ENCODE results near the gene SEM1.

DNA sequence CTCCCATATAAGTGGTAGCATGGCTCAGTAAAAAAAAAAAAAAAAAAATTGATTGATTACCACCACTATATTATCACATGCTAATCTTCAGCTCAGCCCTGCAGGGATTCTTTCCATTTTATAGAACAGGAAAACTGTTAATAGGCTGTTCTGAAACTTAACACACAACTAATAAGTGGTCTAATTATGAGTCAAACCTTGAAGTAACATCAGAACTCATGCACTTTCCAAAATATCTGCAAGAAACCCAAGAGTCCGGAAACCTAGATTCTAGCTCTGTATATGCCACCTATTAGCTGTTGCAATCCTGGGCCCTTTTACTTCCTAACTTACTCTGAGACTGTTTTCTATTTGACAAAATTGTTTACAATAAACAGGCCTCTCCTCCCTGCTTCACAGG, 23.9 kb downstream of the SEM1 start:
- TF ChIP-seq, protein P1, sequence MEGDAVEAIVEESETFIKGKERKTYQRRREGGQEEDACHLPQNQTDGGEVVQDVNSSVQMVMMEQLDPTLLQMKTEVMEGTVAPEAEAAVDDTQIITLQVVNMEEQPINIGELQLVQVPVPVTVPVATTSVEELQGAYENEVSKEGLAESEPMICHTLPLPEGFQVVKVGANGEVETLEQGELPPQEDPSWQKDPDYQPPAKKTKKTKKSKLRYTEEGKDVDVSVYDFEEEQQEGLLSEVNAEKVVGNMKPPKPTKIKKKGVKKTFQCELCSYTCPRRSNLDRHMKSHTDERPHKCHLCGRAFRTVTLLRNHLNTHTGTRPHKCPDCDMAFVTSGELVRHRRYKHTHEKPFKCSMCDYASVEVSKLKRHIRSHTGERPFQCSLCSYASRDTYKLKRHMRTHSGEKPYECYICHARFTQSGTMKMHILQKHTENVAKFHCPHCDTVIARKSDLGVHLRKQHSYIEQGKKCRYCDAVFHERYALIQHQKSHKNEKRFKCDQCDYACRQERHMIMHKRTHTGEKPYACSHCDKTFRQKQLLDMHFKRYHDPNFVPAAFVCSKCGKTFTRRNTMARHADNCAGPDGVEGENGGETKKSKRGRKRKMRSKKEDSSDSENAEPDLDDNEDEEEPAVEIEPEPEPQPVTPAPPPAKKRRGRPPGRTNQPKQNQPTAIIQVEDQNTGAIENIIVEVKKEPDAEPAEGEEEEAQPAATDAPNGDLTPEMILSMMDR (IDR thresholded peaks at IDR 0.05) = no peak
- TF ChIP-seq POLR2AphosphoS5 (IDR thresholded peaks at IDR 0.05) = no peak

All from gastroesophageal sphincter (tissue), 3 donors.